Measurements from ENCODE around the gene PRR16.
"Not testable (repeated sequence)": the region's sequence is repeated elsewhere in the genome, so short reads cannot be mapped to it uniquely, and the experiment has no call there.

PRR16 gene

DNA sequence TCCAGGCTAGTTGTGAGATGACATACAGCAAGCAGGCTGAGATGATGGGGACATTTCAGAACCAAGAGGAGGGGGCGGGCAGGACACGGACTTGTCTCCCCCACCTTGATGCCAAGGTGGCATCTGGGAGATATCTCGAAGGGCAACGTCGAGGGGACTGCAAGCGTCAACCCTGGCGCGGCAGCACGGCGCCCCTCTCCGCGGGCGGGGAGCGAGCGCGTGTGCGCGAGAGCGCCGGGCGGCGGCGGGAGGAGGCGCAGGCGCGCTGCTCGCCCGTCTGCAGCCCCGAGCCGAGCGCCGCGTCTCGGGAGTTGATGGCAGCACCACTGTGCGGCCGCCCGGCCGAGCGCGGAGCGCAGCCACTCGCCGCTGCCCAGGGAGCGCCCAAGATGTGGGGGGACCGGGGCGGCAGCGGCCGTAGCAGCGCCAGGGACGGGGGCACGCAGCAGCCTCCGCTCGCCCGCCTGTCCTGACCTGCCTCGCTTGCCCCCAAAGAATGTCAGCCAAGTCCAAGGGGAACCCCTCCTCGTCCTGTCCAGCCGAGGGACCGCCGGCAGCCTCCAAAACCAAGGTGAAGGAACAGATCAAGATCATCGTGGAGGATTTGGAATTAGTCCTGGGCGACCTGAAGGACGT lies at the start of gene PRR16:
Gene PRR16 (plus strand): TSS at position 310 of the 636 bp plus-strand sequence.
- Histone ChIP-seq H3K4me3 (ENCODE audit: low read length) (peak within 1 kb of the TSS; percentile 70), H3K4me1 (ENCODE audit: control insufficient read depth, low read depth, low read length) (peaks cover 3% of the 10 kb centered on the region), H3K9ac (ENCODE audit: low read length) (no peak within 1 kb of the TSS), H3K36me3 (ENCODE audit: control insufficient read depth, low read depth, low read length) (no peaks in the 10 kb centered on the region), H3K27me3 (ENCODE audit: control insufficient read depth, insufficient read depth, low read length) (peaks cover 44% of the 10 kb centered on the region), H3K27ac (ENCODE audit: low read length) (no peak within 1 kb of the TSS), H3K9me3 (ENCODE audit: control insufficient read depth, low read depth, low read length) (no peaks in the 10 kb centered on the region)

DNA sequence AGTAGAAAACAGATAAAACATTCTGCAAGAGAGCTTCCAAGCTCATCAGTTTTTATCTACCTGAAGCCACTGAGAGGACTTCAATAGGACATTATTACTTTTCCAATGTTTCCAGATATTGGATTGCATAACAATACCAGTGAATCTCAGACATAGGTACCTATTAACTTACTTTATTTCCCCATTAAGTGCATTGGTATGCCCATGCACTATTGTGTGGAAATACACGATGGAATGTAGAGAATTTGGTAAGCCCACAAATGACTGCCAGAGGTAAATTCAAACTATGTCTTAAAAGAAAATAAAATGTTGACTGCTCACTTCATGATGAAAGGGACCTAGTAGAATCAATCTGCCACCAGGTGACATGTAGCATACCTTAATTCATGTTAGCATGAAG lies 48.1 kb upstream of the PRR16 start:
- Histone ChIP-seq H3K27ac (ENCODE audit: low read length) (no peak overlapping the region), H3K4me1 (ENCODE audit: control insufficient read depth, low read depth, low read length) (no peaks in the 10 kb centered on the region), H3K9ac (ENCODE audit: low read length) (no peak overlapping the region), H3K36me3 (ENCODE audit: control insufficient read depth, low read depth, low read length) (no peaks in the 10 kb centered on the region), H3K27me3 (ENCODE audit: control insufficient read depth, insufficient read depth, low read length) (no peaks in the 10 kb centered on the region), H3K9me3 (ENCODE audit: control insufficient read depth, low read depth, low read length) (no peaks in the 10 kb centered on the region), H3K4me3 (ENCODE audit: low read length) (no peak overlapping the region)

DNA sequence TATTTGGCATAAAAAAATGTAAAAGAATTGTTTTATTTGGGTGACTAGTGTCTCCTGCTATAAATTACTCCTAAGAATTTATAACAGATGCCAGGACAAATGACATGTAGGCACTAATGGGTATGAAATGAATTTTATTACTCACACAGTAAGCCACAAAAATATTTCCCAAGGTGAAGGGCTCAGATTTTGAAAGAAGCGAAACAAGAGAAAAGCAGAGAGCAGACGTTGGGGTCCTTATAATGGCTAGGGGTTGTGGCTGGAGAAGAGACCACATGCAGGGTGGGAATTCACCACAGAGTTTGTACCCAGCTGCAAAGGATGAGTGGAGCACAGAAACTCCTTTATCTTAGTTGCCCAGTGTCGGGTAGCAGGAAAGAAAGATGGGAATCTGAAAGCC lies 45.0 kb upstream of the PRR16 start:
- no peak overlapping the region for H3K4me3 ChIP-seq (ENCODE audit: low read length)
- H3K9me3 ChIP-seq (ENCODE audit: control insufficient read depth, low read depth, low read length), result no peaks in the 10 kb centered on the region
- H3K9ac ChIP-seq (ENCODE audit: low read length), result no peak overlapping the region
- H3K27ac ChIP-seq (ENCODE audit: low read length), result no peak overlapping the region
- no peaks in the 10 kb centered on the region for H3K27me3 ChIP-seq (ENCODE audit: control insufficient read depth, insufficient read depth, low read length)
- no peaks in the 10 kb centered on the region for H3K4me1 ChIP-seq (ENCODE audit: control insufficient read depth, low read depth, low read length)
- no peaks in the 10 kb centered on the region for H3K36me3 ChIP-seq (ENCODE audit: control insufficient read depth, low read depth, low read length)

- not testable (repeated sequence) for H3K9me3 ChIP-seq (ENCODE audit: control insufficient read depth, low read depth, low read length); H3K36me3 ChIP-seq (ENCODE audit: control insufficient read depth, low read depth, low read length); H3K27ac ChIP-seq (ENCODE audit: low read length); H3K4me1 ChIP-seq (ENCODE audit: control insufficient read depth, low read depth, low read length); H3K4me3 ChIP-seq (ENCODE audit: low read length); H3K9ac ChIP-seq (ENCODE audit: low read length); H3K27me3 ChIP-seq (ENCODE audit: control insufficient read depth, insufficient read depth, low read length)
These were observed 37.3 kb upstream of the PRR16 start for GRCh38 chr5:120426633-120427275.

GRCh38 chr5:120430572-120430971 lies 33.5 kb upstream of the PRR16 start:
- H3K9ac ChIP-seq (ENCODE audit: low read length), result no peak overlapping the region

GRCh38 chr5:120432861-120433260 lies 31.2 kb upstream of the PRR16 start:
- Histone ChIP-seq H3K27me3 (ENCODE audit: control insufficient read depth, insufficient read depth, low read length) (no peaks in the 10 kb centered on the region), H3K9ac (ENCODE audit: low read length) (no peak overlapping the region), H3K36me3 (ENCODE audit: control insufficient read depth, low read depth, low read length) (no peaks in the 10 kb centered on the region), H3K27ac (ENCODE audit: low read length) (no peak overlapping the region), H3K4me1 (ENCODE audit: control insufficient read depth, low read depth, low read length) (no peaks in the 10 kb centered on the region), H3K9me3 (ENCODE audit: control insufficient read depth, low read depth, low read length) (peaks cover 10% of the 10 kb centered on the region), H3K4me3 (ENCODE audit: low read length) (no peak overlapping the region)

More at GRCh38 chr5:120430572-120430971, 33.5 kb upstream of the PRR16 start:
- Histone ChIP-seq H3K4me1 (ENCODE audit: control insufficient read depth, low read depth, low read length) (no peaks in the 10 kb centered on the region), H3K9me3 (ENCODE audit: control insufficient read depth, low read depth, low read length) (peaks cover 10% of the 10 kb centered on the region), H3K27me3 (ENCODE audit: control insufficient read depth, insufficient read depth, low read length) (no peaks in the 10 kb centered on the region), H3K4me3 (ENCODE audit: low read length) (no peak overlapping the region), H3K36me3 (ENCODE audit: control insufficient read depth, low read depth, low read length) (no peaks in the 10 kb centered on the region), H3K27ac (ENCODE audit: low read length) (no peak overlapping the region)

DNA sequence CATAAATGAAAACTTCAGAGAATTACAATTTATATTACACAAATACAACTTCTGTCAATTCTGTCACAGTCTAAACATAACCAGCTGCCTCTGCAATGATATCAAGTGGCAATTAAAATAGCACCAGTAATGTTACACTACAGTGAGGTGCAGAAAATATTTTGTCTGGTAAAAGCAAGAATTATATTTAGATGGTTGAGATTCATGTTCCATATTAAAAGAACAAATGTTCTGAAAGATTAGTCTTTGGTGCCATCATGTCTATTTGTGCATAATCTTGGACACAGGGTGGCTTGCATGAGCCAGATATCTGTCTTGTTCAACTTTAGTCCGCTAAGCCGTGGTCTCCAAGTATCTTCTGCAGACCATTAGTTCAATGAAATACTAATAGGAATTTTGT lies 29.0 kb upstream of the PRR16 start:
- Histone ChIP-seq H3K9ac (ENCODE audit: low read length) (no peak overlapping the region), H3K27me3 (ENCODE audit: control insufficient read depth, insufficient read depth, low read length) (no peaks in the 10 kb centered on the region), H3K27ac (ENCODE audit: low read length) (no peak overlapping the region), H3K4me3 (ENCODE audit: low read length) (no peak overlapping the region), H3K36me3 (ENCODE audit: control insufficient read depth, low read depth, low read length) (no peaks in the 10 kb centered on the region), H3K4me1 (ENCODE audit: control insufficient read depth, low read depth, low read length) (no peaks in the 10 kb centered on the region), H3K9me3 (ENCODE audit: control insufficient read depth, low read depth, low read length) (peaks cover 10% of the 10 kb centered on the region)

DNA sequence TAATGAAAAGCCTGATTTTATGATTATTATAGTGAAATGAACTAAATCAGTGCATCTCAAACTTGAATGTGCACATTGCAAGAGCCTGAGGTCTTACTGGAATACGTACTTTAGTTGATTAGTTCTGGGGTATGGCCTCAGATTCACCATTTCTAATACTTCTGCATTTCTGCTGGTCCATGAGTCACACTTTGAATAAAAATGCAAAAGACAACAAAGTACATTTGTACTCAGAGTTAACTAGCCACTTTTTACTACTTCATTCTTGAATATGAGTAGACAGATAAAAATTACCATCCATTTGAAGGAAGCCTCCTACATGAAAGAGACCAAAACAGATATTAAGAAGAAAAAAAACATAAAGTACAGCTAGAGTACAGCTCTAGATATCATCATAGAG lies 27.1 kb upstream of the PRR16 start:
- Histone ChIP-seq H3K36me3 (ENCODE audit: control insufficient read depth, low read depth, low read length) (no peaks in the 10 kb centered on the region), H3K27ac (ENCODE audit: low read length) (no peak overlapping the region), H3K9ac (ENCODE audit: low read length) (no peak overlapping the region), H3K27me3 (ENCODE audit: control insufficient read depth, insufficient read depth, low read length) (no peaks in the 10 kb centered on the region), H3K4me3 (ENCODE audit: low read length) (no peak overlapping the region), H3K4me1 (ENCODE audit: control insufficient read depth, low read depth, low read length) (no peaks in the 10 kb centered on the region), H3K9me3 (ENCODE audit: control insufficient read depth, low read depth, low read length) (no peaks in the 10 kb centered on the region)

DNA sequence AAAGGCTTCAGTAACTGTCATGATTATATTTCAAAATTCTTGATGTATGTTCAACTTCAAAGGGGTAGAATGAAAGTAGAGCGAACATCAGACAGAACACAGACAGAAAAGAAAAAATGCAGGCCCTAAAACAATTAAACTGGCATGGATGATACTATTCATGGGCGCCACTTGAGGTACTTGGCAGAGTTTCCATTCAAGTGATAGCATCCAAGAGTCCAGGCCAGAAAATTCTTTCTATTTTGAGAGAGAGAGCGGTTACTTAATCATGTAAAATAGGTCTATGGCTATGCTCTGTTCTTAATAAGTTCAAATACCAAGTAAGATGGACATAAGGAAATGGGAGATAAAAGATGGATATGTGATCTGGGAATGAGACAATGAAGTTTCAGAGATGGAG lies 21.4 kb upstream of the PRR16 start:
- H3K36me3 ChIP-seq (ENCODE audit: control insufficient read depth, low read depth, low read length), result no peaks in the 10 kb centered on the region
- no peak overlapping the region for H3K27ac ChIP-seq (ENCODE audit: low read length)
- peaks cover 9% of the 10 kb centered on the region for H3K4me1 ChIP-seq (ENCODE audit: control insufficient read depth, low read depth, low read length)
- no peak overlapping the region for H3K4me3 ChIP-seq (ENCODE audit: low read length)
- no peaks in the 10 kb centered on the region for H3K27me3 ChIP-seq (ENCODE audit: control insufficient read depth, insufficient read depth, low read length)
- H3K9ac ChIP-seq (ENCODE audit: low read length), result no peak overlapping the region
- no peaks in the 10 kb centered on the region for H3K9me3 ChIP-seq (ENCODE audit: control insufficient read depth, low read depth, low read length)

DNA sequence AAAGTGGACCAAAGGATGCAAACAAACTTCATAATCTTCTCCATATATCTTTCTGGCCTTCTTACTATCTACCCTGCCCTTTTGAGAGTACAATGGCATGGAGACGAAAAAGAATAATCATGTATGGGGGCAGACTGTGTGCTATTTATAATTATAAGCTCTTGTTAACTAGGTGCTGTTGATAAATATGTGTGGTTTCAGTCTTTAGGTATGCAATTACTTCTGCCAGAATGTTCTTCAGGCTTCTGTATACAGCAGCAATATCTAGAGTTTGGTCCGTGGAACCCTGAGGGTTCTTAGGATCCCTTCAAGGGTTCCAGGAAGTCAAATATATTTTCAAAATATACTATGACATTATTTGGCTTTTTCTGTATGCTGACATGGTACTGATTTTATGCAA lies 20.5 kb upstream of the PRR16 start:
- H3K27ac ChIP-seq (ENCODE audit: low read length), result no peak overlapping the region
- no peak overlapping the region for H3K9ac ChIP-seq (ENCODE audit: low read length)
- no peaks in the 10 kb centered on the region for H3K36me3 ChIP-seq (ENCODE audit: control insufficient read depth, low read depth, low read length)
- H3K4me1 ChIP-seq (ENCODE audit: control insufficient read depth, low read depth, low read length), result peaks cover 9% of the 10 kb centered on the region
- no peaks in the 10 kb centered on the region for H3K9me3 ChIP-seq (ENCODE audit: control insufficient read depth, low read depth, low read length)
- no peaks in the 10 kb centered on the region for H3K27me3 ChIP-seq (ENCODE audit: control insufficient read depth, insufficient read depth, low read length)
- H3K4me3 ChIP-seq (ENCODE audit: low read length), result no peak overlapping the region

- Histone ChIP-seq H3K27ac (ENCODE audit: low read length) (no peak overlapping the region), H3K9ac (ENCODE audit: low read length) (no peak overlapping the region), H3K27me3 (ENCODE audit: control insufficient read depth, insufficient read depth, low read length) (no peaks in the 10 kb centered on the region), H3K36me3 (ENCODE audit: control insufficient read depth, low read depth, low read length) (no peaks in the 10 kb centered on the region), H3K4me3 (ENCODE audit: low read length) (no peak overlapping the region), H3K4me1 (ENCODE audit: control insufficient read depth, low read depth, low read length) (peaks cover 9% of the 10 kb centered on the region), H3K9me3 (ENCODE audit: control insufficient read depth, low read depth, low read length) (no peaks in the 10 kb centered on the region)
These were observed 18.0 kb upstream of the PRR16 start for GRCh38 chr5:120446068-120446492.

DNA sequence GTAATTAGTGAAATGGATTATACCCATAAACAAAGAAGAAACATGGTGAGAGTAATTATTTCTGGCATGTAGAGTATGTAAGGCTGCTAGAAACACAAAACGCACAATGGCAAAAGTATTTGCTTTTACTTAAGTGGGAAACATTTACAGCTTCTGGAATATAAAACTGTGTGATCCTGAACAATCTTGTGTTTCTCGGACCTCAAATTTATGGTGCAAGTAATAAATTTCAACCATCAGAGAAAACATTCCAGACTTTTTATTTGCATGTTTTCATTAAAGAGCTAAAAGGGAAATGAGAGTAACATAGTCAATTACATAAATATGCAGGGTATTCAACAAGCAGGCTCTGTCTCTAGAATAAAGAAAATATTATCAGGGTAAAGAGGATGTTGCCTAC lies 17.2 kb upstream of the PRR16 start:
- no peaks in the 10 kb centered on the region for H3K9me3 ChIP-seq (ENCODE audit: control insufficient read depth, low read depth, low read length)
- H3K27me3 ChIP-seq (ENCODE audit: control insufficient read depth, insufficient read depth, low read length), result no peaks in the 10 kb centered on the region
- peaks cover 9% of the 10 kb centered on the region for H3K4me1 ChIP-seq (ENCODE audit: control insufficient read depth, low read depth, low read length)
- H3K36me3 ChIP-seq (ENCODE audit: control insufficient read depth, low read depth, low read length), result no peaks in the 10 kb centered on the region
- H3K9ac ChIP-seq (ENCODE audit: low read length), result no peak overlapping the region
- H3K27ac ChIP-seq (ENCODE audit: low read length), result no peak overlapping the region
- H3K4me3 ChIP-seq (ENCODE audit: low read length), result no peak overlapping the region
